ENCODE results near the gene SYNE1. TPM values are rescaled to one million over a fixed set of nuclear protein-coding genes. Genes with fewer than 3 reads are reported as not detected.

SYNE1 gene
- total and polyA plus RNA-seq, 8 donors, result 79.1 to 201 (median 104) TPM

DNA sequence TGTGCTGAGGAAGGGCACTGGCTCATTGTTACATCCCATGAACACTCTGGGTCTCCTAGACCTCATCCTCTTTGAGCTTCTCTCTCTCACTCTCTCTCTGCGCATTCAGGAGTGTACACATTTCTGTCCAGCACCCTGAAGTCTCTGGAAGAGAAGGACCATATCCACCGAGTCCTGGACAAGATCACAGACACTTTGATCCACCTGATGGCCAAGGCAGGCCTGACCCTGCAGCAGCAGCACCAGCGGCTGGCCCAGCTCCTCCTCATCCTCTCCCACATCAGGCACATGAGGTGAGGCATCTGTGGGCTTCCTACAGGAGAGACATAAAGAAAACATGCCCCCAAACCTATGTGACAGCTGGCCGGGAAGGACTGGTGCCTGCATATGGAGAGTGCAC, 542.9 kb downstream of the SYNE1 start:
- intact Hi-C loops (cut with DNase I), result no loop called here
- Histone ChIP-seq H3K4me3 (no peak overlapping the region), H3K36me3 (no peaks in the 10 kb centered on the region), H3K9me3 (no peaks in the 10 kb centered on the region), H3K4me1 (peaks cover 0 to 25% of the 10 kb centered on the region in 2 donors), H3K27ac (no peak overlapping the region), H3K27me3 (no peaks in the 10 kb centered on the region)
- DNase-seq (no peak), ATAC-seq (no peak)
- TF ChIP-seq, protein P1, sequence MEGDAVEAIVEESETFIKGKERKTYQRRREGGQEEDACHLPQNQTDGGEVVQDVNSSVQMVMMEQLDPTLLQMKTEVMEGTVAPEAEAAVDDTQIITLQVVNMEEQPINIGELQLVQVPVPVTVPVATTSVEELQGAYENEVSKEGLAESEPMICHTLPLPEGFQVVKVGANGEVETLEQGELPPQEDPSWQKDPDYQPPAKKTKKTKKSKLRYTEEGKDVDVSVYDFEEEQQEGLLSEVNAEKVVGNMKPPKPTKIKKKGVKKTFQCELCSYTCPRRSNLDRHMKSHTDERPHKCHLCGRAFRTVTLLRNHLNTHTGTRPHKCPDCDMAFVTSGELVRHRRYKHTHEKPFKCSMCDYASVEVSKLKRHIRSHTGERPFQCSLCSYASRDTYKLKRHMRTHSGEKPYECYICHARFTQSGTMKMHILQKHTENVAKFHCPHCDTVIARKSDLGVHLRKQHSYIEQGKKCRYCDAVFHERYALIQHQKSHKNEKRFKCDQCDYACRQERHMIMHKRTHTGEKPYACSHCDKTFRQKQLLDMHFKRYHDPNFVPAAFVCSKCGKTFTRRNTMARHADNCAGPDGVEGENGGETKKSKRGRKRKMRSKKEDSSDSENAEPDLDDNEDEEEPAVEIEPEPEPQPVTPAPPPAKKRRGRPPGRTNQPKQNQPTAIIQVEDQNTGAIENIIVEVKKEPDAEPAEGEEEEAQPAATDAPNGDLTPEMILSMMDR (IDR thresholded peaks at IDR 0.05), result no peak

DNA sequence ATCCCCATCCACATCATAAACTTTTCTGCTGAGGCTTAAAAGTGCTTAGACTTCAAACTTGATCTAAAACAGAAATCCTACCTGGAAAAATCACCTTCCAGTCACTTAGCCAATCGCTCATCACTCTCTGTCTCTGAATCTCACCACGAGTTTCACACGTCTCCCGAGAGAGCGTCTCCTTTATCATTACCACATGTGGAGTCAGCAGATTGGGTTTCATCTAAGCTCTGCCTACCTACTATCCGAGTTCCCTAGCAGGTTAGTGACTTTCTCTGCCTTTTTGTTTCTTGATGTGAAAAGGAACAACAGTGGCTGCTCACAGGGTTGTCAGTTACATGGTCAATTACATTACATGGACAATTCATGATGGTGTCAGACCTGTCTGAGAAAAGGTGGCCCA, 543.5 kb downstream of the SYNE1 start:
- DNase-seq (no peak), ATAC-seq (no peak)
- H3K4me1 ChIP-seq, result peaks cover 0 to 23% of the 10 kb centered on the region in 2 donors
- TF ChIP-seq, protein P1 (IDR thresholded peaks at IDR 0.05), result no peak
- H3K9me3 ChIP-seq, result no peaks in the 10 kb centered on the region
- H3K27ac ChIP-seq, result no peak overlapping the region
- H3K4me3 ChIP-seq, result no peak overlapping the region
- no peaks in the 10 kb centered on the region for H3K27me3 ChIP-seq
- intact Hi-C loops (cut with DNase I), result no loop called here
- no peaks in the 10 kb centered on the region for H3K36me3 ChIP-seq

DNA sequence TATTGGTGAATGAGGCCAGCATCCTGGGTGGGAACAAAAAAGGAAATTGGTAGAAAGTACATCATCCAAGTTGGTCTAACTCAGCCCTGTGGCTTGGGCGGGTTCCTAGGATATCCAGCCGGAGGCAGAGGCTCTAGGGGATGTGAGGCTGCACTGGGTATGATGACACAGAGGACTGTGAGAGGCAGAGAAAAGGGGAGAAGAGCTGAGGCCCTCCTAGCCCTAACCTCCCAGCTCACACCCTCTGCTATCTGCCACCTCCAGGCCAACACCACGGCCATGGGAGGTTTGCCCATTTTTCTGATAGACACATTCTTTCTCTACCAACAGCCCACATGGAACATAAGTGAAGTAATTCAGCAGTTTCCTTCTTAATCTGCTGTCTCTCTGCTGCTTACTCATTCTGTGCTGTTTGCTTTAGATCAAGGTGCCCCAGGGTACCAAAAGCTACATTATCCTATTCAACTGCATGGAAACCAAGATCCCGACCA, 545.3 kb downstream of the SYNE1 start:
- Histone ChIP-seq H3K27me3 (no peaks in the 10 kb centered on the region), H3K36me3 (no peaks in the 10 kb centered on the region), H3K27ac (no peak overlapping the region), H3K9me3 (no peaks in the 10 kb centered on the region), H3K4me3 (no peak overlapping the region), H3K4me1 (peaks cover 0 to 13% of the 10 kb centered on the region in 2 donors)
- no peak for DNase-seq
- no peak for ATAC-seq
- TF ChIP-seq, protein P1 (IDR thresholded peaks at IDR 0.05), result no peak
- intact Hi-C loops (cut with DNase I), result no loop called here

DNA sequence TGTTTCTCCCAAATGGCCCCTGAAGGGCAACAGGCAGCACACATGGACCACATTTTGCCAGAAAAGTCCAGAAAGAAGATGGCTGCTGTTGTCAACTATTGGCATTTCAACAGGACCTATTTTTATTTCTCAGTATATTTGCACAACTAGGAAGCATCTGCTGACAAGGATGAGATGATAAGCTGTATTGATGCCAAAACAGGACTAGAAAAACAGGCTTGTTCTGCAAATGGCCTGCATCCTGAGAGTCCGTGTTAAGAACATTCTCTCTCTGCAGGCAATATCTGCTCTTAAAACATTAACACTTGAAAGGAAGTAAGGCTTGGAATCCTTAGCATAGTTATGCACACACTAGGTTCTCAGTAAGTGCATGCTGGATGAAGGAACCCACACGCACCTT, 546.0 kb downstream of the SYNE1 start:
- intact Hi-C loops (cut with DNase I), result no loop called here
- no peak for ATAC-seq

DNA sequence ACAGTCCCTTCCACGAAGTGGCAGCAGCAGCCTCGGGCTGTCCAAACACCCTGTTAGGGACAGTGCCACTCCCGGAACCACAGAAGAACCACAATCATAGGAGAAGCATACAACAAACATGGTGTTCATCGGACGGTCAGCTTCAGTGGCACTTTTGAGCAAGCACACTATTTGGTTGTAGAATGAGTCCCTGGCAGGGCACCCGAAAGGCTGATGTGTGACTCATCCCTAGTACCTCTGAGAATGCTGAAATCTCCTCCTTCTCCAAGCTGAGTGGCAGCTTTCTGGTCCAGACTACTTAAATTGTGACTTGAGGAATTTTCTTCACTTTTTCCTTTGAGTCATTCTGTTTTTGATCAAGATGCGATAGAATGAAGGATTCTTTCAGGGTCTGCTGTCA, 547.2 kb downstream of the SYNE1 start:
- intact Hi-C loops (cut with DNase I), result no loop called here
- TF ChIP-seq, protein P1 (IDR thresholded peaks at IDR 0.05), result no peak

More for the DNA sequence above, 546.0 kb downstream of the SYNE1 start:
- TF ChIP-seq, protein P1 (IDR thresholded peaks at IDR 0.05), result no peak
- no peak for DNase-seq
- Histone ChIP-seq H3K9me3 (no peaks in the 10 kb centered on the region), H3K4me1 (peaks cover 0 to 13% of the 10 kb centered on the region in 2 donors), H3K4me3 (no peak overlapping the region), H3K36me3 (no peaks in the 10 kb centered on the region), H3K27me3 (no peaks in the 10 kb centered on the region), H3K27ac (no peak overlapping the region)

More for the DNA sequence above, 547.2 kb downstream of the SYNE1 start:
- Histone ChIP-seq H3K9me3 (no peaks in the 10 kb centered on the region), H3K27me3 (no peaks in the 10 kb centered on the region), H3K27ac (no peak overlapping the region), H3K4me1 (peaks cover 0 to 7% of the 10 kb centered on the region in 2 donors), H3K4me3 (no peak overlapping the region), H3K36me3 (no peaks in the 10 kb centered on the region)
- DNase-seq (no peak), ATAC-seq (peak; percentile 58)

Data from left lung (tissue), 10 donors.